ENCODE data around the gene ATRIP. TPM values are rescaled to one million over a fixed set of nuclear protein-coding genes. Genes with fewer than 3 reads are reported as not detected.
A peak's percentile ranks its signal among the peaks of the same experiment; 100 is the strongest.

ATRIP gene
- total and polyA plus RNA-seq, 2 experiments from 2014 or later: 4.2 to 8.4 TPM

DNA sequence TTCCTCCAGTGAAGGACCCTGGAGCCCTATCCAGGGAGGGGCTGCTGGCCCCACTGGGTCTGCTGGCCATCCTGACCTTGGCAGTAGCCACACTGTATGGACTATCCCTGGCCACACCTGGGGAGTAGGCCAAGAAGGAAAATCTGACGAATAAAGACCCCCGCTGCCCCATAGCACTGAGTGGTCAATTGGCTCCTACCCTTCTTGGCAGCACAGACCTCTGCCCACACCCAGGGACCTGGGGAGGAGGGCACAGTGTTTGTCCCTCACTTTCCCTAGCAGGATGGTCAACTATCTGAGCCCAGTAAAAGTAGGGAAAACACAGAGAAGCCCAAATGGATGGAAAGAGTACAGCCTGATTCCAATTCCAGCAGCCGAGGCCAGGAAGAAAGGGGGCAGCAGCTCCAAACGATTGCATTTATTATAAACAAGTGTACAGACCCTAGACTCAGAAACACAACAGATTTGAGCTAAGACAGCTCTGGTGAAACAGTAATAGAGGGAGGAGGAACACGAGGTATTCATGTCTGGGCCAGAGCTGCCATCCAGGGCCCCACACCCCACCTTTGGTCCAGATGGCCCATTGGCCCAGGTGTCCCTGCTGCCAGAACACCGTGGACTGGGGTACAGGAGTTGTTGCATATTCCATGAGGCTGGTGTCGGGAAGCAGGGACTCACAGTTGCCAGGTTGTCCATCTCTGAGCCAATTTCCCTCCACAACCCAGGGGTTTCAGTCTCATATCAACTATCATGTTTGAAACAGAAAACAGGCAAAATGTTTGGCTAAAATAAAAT, 21.1 kb downstream of the ATRIP start:
- H3K4me1 ChIP-seq (ENCODE audit: insufficient read depth): peaks cover 32% of the 10 kb centered on the region
- 42 to 53% methylated on average over 7 of the region's 7 CpGs for WGBS, 2 experiments (ENCODE audit: low coverage in 1 of 2, low lambda C conversion rate in 2 of 2, missing lambda C conversion rate in 2 of 2)
- TF ChIP-seq EZH2 (IDR thresholded peaks at IDR 0.05; ENCODE audit: insufficient read depth, poor library complexity, severe bottlenecking) (no peak), EZH2phosphoT487 (IDR thresholded peaks at IDR 0.05; ENCODE audit: insufficient read depth, low read depth) (no peak)
- peak overlapping the region; percentile 69 for H3K4me2 ChIP-seq (ENCODE audit: unreplicated experiment)
- peaks cover 17% of the 10 kb centered on the region for H3F3A ChIP-seq (ENCODE audit: insufficient read depth)
- DNase-seq: no peak
- no peaks in the 10 kb centered on the region for H3K27me3 ChIP-seq (replicated peaks; ENCODE audit: insufficient read depth)
- in situ Hi-C loops (cut with MboI): loop anchor here (5.0 kb wide), 1 partner anchor 85 kb away; no protein-coding TSS in a partner anchor
- H3K27ac ChIP-seq: peak overlapping the region; percentile 99
- peaks cover 62% of the 10 kb centered on the region for H3K79me2 ChIP-seq (ENCODE audit: insufficient read depth)
- H2AFZ ChIP-seq: no peak overlapping the region
- no peaks in the 10 kb centered on the region for H3K9me3 ChIP-seq (ENCODE audit: low read depth)
- no peaks in the 10 kb centered on the region for H3K9me2 ChIP-seq (ENCODE audit: insufficient read depth)
- H3K36me3 ChIP-seq (ENCODE audit: low read depth): peaks cover 6% of the 10 kb centered on the region; the same call in 1 of the 2 replicates
- peak overlapping the region; percentile 92 for H3K9ac ChIP-seq
- no peaks in the 10 kb centered on the region for H4K20me1 ChIP-seq (ENCODE audit: insufficient read depth)
- H3K4me3 ChIP-seq: peak overlapping the region; percentile 73; the same call in 1 of the 2 replicates

DNA sequence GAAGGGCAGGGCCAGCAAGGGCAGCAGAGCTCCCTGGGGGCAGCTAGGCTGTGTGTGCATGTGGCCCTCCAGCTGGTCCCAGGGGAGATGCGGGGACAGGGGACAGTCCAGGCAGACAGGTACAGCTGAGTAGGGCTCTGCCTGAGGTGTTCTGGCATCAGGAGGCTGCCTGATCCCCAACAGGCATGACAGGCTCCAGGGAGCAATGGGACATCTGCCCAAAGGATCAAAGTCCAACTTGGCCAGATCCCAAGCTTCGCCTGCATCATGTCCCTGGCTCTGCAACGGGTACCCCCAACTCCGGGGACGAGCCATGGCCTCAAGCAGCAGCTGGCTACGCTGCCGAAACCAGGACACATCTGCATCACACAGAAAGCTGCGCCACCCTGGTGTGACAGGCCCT, 21.8 kb downstream of the ATRIP start:
- Histone ChIP-seq H3K79me2 (ENCODE audit: insufficient read depth) (peaks cover 63% of the 10 kb centered on the region), H3K4me2 (ENCODE audit: unreplicated experiment) (no peak overlapping the region), H3K4me1 (ENCODE audit: insufficient read depth) (peaks cover 34% of the 10 kb centered on the region), H4K20me1 (ENCODE audit: insufficient read depth) (no peaks in the 10 kb centered on the region), H3K9me2 (ENCODE audit: insufficient read depth) (no peaks in the 10 kb centered on the region), H3F3A (ENCODE audit: insufficient read depth) (peaks cover 18% of the 10 kb centered on the region), H3K4me3 (no peak overlapping the region), H2AFZ (no peak overlapping the region), H3K27ac (no peak overlapping the region), H3K27me3 (replicated peaks; ENCODE audit: insufficient read depth) (no peaks in the 10 kb centered on the region), H3K9ac (peak overlapping the region; percentile 92; the same call in 1 of the 2 replicates), H3K9me3 (ENCODE audit: low read depth) (no peaks in the 10 kb centered on the region), H3K36me3 (ENCODE audit: low read depth) (peaks cover 6% of the 10 kb centered on the region; the same call in 1 of the 2 replicates)
- no peak for DNase-seq
- in situ Hi-C loops (cut with MboI): loop anchor here (5.0 kb wide), 1 partner anchor 84 kb away; no protein-coding TSS in a partner anchor
- WGBS, 2 experiments (ENCODE audit: low coverage in 1 of 2, low lambda C conversion rate in 2 of 2, missing lambda C conversion rate in 2 of 2): 43 to 52% methylated on average over 8 of the region's 8 CpGs
- no peak for TF ChIP-seq EZH2phosphoT487 (IDR thresholded peaks at IDR 0.05; ENCODE audit: insufficient read depth, low read depth)
- TF ChIP-seq EZH2 (IDR thresholded peaks at IDR 0.05; ENCODE audit: insufficient read depth, poor library complexity, severe bottlenecking): no peak

DNA sequence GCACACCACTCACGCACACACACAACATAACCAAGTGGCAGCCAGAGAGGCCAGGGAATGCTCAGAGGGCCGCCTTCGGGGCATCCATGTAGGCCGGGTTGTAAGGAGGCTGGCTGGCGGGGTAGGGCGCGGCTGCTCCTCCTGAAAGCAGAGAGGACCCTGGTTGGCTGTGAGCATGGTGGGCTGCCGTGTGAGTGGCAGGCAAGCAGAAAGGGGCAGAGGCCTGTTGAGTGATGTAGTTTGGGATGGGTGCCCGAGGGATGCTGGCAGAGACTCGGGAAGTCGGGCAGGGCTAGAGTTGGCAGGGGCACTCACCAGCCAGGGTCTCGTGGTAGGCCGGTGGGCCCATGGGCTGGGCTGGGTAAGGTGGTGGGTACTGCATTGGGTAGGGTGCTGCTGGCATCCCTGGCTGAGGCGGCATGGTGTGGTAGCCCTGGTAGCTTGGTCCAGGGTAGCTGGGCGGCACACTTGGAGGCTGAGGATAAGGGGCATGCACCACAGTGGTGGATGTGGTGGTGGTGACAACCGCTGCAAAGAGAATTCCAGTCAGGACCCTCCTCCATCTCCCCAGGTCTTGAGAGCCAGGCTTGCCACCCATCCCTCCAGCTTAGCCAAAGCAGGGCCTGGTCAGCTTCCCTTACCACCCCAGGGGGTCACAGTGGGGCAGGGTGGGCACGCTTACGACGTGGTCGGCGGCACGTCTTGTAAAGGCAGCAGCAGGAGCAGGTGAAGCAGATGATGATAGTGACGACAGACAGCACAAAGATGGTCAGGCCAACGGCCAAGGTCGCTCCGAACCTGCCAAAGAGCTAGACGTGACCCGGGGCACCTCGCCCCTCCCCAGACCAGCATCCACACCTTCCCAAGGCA, 22.7 kb downstream of the ATRIP start:
- 68 to 73% methylated on average over 25 to 29 of the region's 29 CpGs for WGBS, 2 experiments (ENCODE audit: low coverage in 1 of 2, low lambda C conversion rate in 2 of 2, missing lambda C conversion rate in 2 of 2)
- in situ Hi-C loops (cut with MboI): loop anchor here (5.0 kb wide), 1 partner anchor 83 kb away; no protein-coding TSS in a partner anchor
- peaks cover 35% of the 10 kb centered on the region for H3K4me1 ChIP-seq (ENCODE audit: insufficient read depth)
- H3F3A ChIP-seq (ENCODE audit: insufficient read depth): peaks cover 21% of the 10 kb centered on the region
- H3K9me3 ChIP-seq (ENCODE audit: low read depth): no peaks in the 10 kb centered on the region
- no peak overlapping the region for H3K4me3 ChIP-seq
- no peak overlapping the region for H2AFZ ChIP-seq
- H3K27me3 ChIP-seq (replicated peaks; ENCODE audit: insufficient read depth): no peaks in the 10 kb centered on the region
- TF ChIP-seq EZH2 (IDR thresholded peaks at IDR 0.05; ENCODE audit: insufficient read depth, poor library complexity, severe bottlenecking): no peak
- no peak overlapping the region for H3K27ac ChIP-seq
- no peak overlapping the region for H3K4me2 ChIP-seq (ENCODE audit: unreplicated experiment)
- peaks cover 63% of the 10 kb centered on the region for H3K79me2 ChIP-seq (ENCODE audit: insufficient read depth)
- H3K9me2 ChIP-seq (ENCODE audit: insufficient read depth): no peaks in the 10 kb centered on the region
- DNase-seq: no peak
- H4K20me1 ChIP-seq (ENCODE audit: insufficient read depth): no peaks in the 10 kb centered on the region
- 0 out of 2 replicates have a peak overlapping the region, but pooled peaks have one; percentile 9 for H3K9ac ChIP-seq
- peaks cover 6% of the 10 kb centered on the region; the same call in 1 of the 2 replicates for H3K36me3 ChIP-seq (ENCODE audit: low read depth)

DNA sequence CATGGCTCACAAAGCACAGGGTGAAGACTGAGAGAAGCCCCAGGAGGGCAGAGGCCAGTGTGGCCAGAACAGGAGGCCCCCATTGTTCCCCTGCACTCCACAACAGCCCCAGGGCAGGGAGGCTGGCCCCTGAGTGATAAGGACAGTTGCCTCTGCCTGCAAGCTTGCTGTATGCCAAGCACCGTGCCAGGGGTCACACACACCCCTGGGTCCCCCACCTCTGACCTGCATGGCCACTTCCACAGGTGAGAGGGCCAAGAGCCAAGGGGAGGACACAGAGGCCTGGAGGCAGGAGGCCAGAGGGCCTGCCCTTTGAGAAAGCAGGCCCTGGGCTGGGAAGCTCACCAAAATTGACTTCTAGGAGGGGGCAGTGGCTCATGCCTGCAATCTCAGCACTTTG, 23.7 kb downstream of the ATRIP start:
- Histone ChIP-seq H3K27ac (no peak overlapping the region), H3K4me1 (ENCODE audit: insufficient read depth) (peaks cover 30% of the 10 kb centered on the region), H3K36me3 (ENCODE audit: low read depth) (peaks cover 6% of the 10 kb centered on the region; the same call in 1 of the 2 replicates), H3K9me3 (ENCODE audit: low read depth) (no peaks in the 10 kb centered on the region), H3K9me2 (ENCODE audit: insufficient read depth) (no peaks in the 10 kb centered on the region), H3K9ac (no peak overlapping the region), H3K4me2 (ENCODE audit: unreplicated experiment) (no peak overlapping the region), H2AFZ (no peak overlapping the region), H3K4me3 (no peak overlapping the region), H3K79me2 (ENCODE audit: insufficient read depth) (peaks cover 63% of the 10 kb centered on the region), H4K20me1 (ENCODE audit: insufficient read depth) (no peaks in the 10 kb centered on the region), H3F3A (ENCODE audit: insufficient read depth) (peaks cover 16% of the 10 kb centered on the region), H3K27me3 (replicated peaks; ENCODE audit: insufficient read depth) (no peaks in the 10 kb centered on the region)
- 92 to 100% methylated on average over 1 of the region's 1 CpG for WGBS, 2 experiments (ENCODE audit: low coverage in 1 of 2, low lambda C conversion rate in 2 of 2, missing lambda C conversion rate in 2 of 2)
- DNase-seq: no peak
- TF ChIP-seq EZH2 (IDR thresholded peaks at IDR 0.05; ENCODE audit: insufficient read depth, poor library complexity, severe bottlenecking) (no peak), EZH2phosphoT487 (IDR thresholded peaks at IDR 0.05; ENCODE audit: insufficient read depth, low read depth) (no peak)
- in situ Hi-C loops (cut with MboI): no loop called here
